IPS-NIHi11 (cell line): ENCODE measurements around the gene THRB.

Experiments used
- DNase-seq: peaks from one replicate; pipeline ENCODE4 v3.0.0; 2012; ENCODE audit warnings: mixed read lengths, low spot score

Gene THRB

GRCh38 chr3:24264748-24265158, 229.9 kb downstream of the THRB start:
- DNase-seq: peak; percentile 60

GRCh38 chr3:24264011-24264410, 230.6 kb downstream of the THRB start:
- DNase-seq: no peak

GRCh38 chr3:24263069-24263668, 231.5 kb downstream of the THRB start:
- no peak for DNase-seq

GRCh38 chr3:24261521-24261920, 233.1 kb downstream of the THRB start:
- no peak for DNase-seq

GRCh38 chr3:24259901-24260512, 234.6 kb downstream of the THRB start:
- DNase-seq: no peak

GRCh38 chr3:24258727-24259600, 235.7 kb downstream of the THRB start:
- DNase-seq: no peak

- no peak for DNase-seq
Measured at GRCh38 chr3:24258260-24258659, 236.4 kb downstream of the THRB start.

- DNase-seq: no peak
Measured at GRCh38 chr3:24255414-24255813, 239.2 kb downstream of the THRB start.

- no peak for DNase-seq
Measured at GRCh38 chr3:24254649-24255048, 240.0 kb downstream of the THRB start.

GRCh38 chr3:24253336-24253735, 241.3 kb downstream of the THRB start:
- DNase-seq: no peak

- DNase-seq: no peak
Measured at GRCh38 chr3:24249523-24249922, 245.1 kb downstream of the THRB start.

GRCh38 chr3:24245056-24245455, 249.6 kb downstream of the THRB start:
- no peak for DNase-seq

- no peak for DNase-seq
Measured at GRCh38 chr3:24244491-24244890, 250.2 kb downstream of the THRB start.

GRCh38 chr3:24242012-24242698, 252.5 kb downstream of the THRB start:
- DNase-seq: peak; percentile 36

GRCh38 chr3:24240306-24240705, 254.3 kb downstream of the THRB start:
- DNase-seq: no peak

- peak; percentile 75 for DNase-seq
Measured at GRCh38 chr3:24237971-24238706, 256.5 kb downstream of the THRB start.

- DNase-seq: no peak
Measured at GRCh38 chr3:24235121-24235520, 259.5 kb downstream of the THRB start.

GRCh38 chr3:24232784-24233183, 261.9 kb downstream of the THRB start:
- no peak for DNase-seq

GRCh38 chr3:24229468-24230221, 265.0 kb downstream of the THRB start:
- no peak for DNase-seq

GRCh38 chr3:24227635-24228034, 267.0 kb downstream of the THRB start:
- no peak for DNase-seq

GRCh38 chr3:24226397-24226796, 268.3 kb downstream of the THRB start:
- no peak for DNase-seq
